ENCODE data around the gene TRAF5. TPM values are rescaled to one million over a fixed set of nuclear protein-coding genes. Genes with fewer than 3 reads are reported as not detected.

Gene TRAF5
- total RNA-seq, 1 donor from 2014 or later, result 73.1 TPM

DNA sequence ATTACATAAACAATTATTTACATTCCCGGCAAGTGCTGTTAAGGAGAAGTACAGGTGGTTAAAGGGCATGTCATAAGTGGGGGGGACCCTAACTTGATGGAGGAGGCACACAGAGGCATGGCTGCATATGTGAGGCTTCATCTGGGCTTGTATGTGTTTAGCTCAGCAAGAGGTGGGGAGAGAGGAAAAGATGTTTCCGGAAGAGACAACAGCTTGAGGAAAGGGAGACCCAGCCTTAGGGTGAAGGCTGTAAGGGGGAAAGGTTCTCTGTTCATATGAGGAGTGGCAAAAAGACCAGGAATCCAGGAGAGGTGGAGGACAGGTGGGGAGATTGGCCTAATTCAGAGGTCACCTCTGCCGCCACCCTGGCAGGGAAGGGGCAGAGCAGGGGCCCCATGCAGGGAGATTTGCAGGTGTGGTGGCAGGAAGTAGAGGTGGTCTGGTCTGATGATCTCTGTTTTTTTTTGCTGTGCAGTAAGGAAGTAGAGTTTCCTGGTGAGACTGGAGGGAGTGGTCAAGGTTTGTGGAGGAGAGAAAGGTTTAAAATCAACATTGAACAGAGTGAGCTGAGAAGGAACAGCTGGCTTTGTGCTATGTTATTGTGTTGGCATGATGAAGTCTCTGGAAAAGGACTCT, 9.0 kb downstream of the TRAF5 start:
- Mint-ChIP-seq H3K36me3 (ENCODE audit: low read depth) (peaks cover 16% of the 10 kb centered on the region), H3K4me1 (peaks cover 100% of the 10 kb centered on the region), H3K27me3 (no peaks in the 10 kb centered on the region), H3K9me3 (no peaks in the 10 kb centered on the region), H3K4me3 (peak overlapping the region; percentile 70), H3K27ac (peak overlapping the region; percentile 88)
- ATAC-seq (ENCODE audit: low read depth) (peak; percentile 86), DNase-seq (no peak)
- TF ChIP-seq, protein P1, sequence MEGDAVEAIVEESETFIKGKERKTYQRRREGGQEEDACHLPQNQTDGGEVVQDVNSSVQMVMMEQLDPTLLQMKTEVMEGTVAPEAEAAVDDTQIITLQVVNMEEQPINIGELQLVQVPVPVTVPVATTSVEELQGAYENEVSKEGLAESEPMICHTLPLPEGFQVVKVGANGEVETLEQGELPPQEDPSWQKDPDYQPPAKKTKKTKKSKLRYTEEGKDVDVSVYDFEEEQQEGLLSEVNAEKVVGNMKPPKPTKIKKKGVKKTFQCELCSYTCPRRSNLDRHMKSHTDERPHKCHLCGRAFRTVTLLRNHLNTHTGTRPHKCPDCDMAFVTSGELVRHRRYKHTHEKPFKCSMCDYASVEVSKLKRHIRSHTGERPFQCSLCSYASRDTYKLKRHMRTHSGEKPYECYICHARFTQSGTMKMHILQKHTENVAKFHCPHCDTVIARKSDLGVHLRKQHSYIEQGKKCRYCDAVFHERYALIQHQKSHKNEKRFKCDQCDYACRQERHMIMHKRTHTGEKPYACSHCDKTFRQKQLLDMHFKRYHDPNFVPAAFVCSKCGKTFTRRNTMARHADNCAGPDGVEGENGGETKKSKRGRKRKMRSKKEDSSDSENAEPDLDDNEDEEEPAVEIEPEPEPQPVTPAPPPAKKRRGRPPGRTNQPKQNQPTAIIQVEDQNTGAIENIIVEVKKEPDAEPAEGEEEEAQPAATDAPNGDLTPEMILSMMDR (IDR thresholded peaks at IDR 0.05), result no peak
- CTCF ChIA-PET, result interaction anchor here (1.4 to 6.6 kb wide), 3 partner anchors 12 to 19 kb away, joined by 3 to 34 read pairs (median 15); no protein-coding TSS in a partner anchor
- POLR2A ChIA-PET, result interaction anchor here (0.7 to 5.8 kb wide), 4 partner anchors 8 to 1456 kb away, joined by 3 to 68 read pairs (median 6); partner anchors contain the start of genes NSL1 and TRAF5
- intact Hi-C loops (cut with micrococcal nuclease), result loop anchor here (1.0 to 2.0 kb wide), 3 partner anchors 8 to 17 kb away; no protein-coding TSS in a partner anchor

DNA sequence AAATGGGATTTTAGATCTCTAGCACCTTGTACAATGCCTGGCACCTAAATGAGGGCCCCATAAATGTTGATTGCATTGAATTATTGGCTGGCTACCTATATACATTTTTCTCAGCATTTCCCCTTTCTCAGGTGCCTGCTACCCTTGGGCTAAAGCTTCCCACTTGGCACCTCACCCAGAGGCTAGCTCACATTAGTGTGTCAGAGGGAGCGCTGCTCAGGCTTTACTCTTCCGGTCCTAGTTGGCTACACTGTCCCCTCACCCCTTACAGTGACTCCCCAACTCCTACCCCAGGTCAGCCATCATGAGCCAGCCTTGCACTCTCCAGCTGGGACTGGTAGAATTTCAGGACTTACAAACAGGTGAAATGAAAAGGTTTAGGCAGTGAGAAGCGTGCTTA, 9.5 kb downstream of the TRAF5 start:
- CTCF ChIA-PET, result interaction anchor here (0.8 to 6.6 kb wide), 4 partner anchors 12 to 18 kb away, joined by 3 to 34 read pairs (median 10); no protein-coding TSS in a partner anchor
- POLR2A ChIA-PET, result interaction anchor here (0.7 to 5.8 kb wide), 5 partner anchors 8 to 1455 kb away, joined by 3 to 68 read pairs (median 4); partner anchors contain the start of genes NSL1 and TRAF5
- H3K9me3 Mint-ChIP-seq, result no peaks in the 10 kb centered on the region
- peak; percentile 18 for ATAC-seq (ENCODE audit: low read depth)
- peaks cover 100% of the 10 kb centered on the region for H3K4me1 Mint-ChIP-seq
- intact Hi-C loops (cut with micrococcal nuclease), result loop anchor here (1.0 to 2.0 kb wide), 3 partner anchors 9 to 17 kb away; no protein-coding TSS in a partner anchor
- H3K27me3 Mint-ChIP-seq, result no peaks in the 10 kb centered on the region
- TF ChIP-seq, protein P1 (IDR thresholded peaks at IDR 0.05), result no peak
- H3K4me3 Mint-ChIP-seq, result peak overlapping the region; percentile 70
- no peak for DNase-seq
- peak overlapping the region; percentile 88 for H3K27ac Mint-ChIP-seq
- peaks cover 13% of the 10 kb centered on the region for H3K36me3 Mint-ChIP-seq (ENCODE audit: low read depth)

DNA sequence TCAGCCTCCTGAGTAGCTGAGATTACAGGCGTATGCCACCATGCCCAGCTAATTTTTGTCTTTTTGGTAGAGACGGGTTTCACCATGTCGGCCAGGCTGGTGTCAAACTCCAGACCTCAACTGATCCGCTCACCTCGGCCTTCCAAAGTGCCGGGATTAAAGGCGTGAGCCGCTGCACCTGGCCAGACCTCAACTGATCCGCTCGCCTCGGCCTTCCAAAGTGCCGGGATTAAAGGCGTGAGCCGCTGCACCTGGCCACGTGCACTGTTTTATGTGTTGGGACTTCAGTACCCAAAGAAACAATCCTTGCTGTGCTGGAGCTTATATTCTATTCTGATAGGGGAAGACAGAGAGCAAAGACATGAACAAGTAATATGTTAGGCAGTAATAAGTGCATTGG, 10.1 kb downstream of the TRAF5 start:
- TF ChIP-seq, protein P1 (IDR thresholded peaks at IDR 0.05), result no peak
- DNase-seq (no peak), ATAC-seq (ENCODE audit: low read depth) (no peak)
- no peaks in the 10 kb centered on the region for H3K9me3 Mint-ChIP-seq
- intact Hi-C loops (cut with micrococcal nuclease), result loop anchor here (1.0 to 2.0 kb wide), 3 partner anchors 9 to 16 kb away; no protein-coding TSS in a partner anchor
- H3K27me3 Mint-ChIP-seq, result no peaks in the 10 kb centered on the region
- H3K27ac Mint-ChIP-seq, result peak overlapping the region; percentile 88
- H3K36me3 Mint-ChIP-seq (ENCODE audit: low read depth), result peaks cover 19% of the 10 kb centered on the region
- H3K4me1 Mint-ChIP-seq, result peaks cover 100% of the 10 kb centered on the region
- ChIA-PET POLR2A (interaction anchor here (1.2 to 5.8 kb wide), 4 partner anchors 9 to 79 kb away, joined by 4 to 68 read pairs (median 6); partner anchors contain the start of gene TRAF5), CTCF (interaction anchor here (0.8 to 6.6 kb wide), 4 partner anchors 10 to 18 kb away, joined by 4 to 34 read pairs (median 14); partner anchors contain the start of gene TRAF5)
- H3K4me3 Mint-ChIP-seq, result peak overlapping the region; percentile 70

DNA sequence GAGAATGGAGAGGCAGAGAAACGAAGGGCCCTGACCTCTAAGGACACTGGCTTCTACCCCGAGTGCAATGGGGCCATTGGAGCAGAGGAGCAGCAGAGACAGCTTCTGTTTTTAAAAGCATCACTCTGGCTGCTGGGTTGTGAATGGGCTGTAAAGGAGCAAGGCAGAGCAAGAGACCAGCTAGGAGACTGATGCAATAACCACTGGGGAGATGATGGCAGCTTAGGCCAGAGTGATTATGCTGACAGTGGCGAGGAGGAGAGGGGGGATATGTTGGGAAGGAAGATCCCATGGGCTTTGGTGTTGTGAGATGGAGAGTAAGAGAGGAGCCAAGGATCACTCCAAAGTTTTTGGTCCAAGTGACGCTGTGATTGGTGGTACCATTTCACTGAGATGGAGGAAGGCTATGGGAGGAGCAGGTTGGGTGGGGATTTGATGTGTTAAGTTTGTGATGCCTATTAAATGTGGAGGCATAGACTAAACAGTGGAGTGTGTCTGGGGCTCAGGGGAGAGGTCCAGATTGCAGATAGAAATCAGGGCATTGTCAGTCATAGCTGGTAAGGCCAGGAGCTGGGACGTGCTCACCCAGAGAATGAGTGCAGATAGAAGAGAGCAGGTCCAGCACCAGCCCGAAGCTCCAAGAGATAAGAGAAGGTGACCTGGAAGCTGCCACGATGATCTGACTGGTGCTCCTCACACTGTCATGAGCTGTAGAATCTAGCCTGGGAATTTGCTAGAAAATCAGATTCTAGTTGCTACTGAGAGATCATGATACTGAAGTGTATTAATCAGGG, 11.0 kb downstream of the TRAF5 start:
- Mint-ChIP-seq H3K36me3 (ENCODE audit: low read depth) (peaks cover 23% of the 10 kb centered on the region), H3K4me3 (peak overlapping the region; percentile 61), H3K9me3 (no peaks in the 10 kb centered on the region), H3K27ac (peak overlapping the region; percentile 88), H3K4me1 (peaks cover 100% of the 10 kb centered on the region), H3K27me3 (no peaks in the 10 kb centered on the region)
- intact Hi-C loops (cut with micrococcal nuclease), result loop anchor here (2.0 kb wide), 2 partner anchors 15 kb away; no protein-coding TSS in a partner anchor
- no peak for ATAC-seq (ENCODE audit: low read depth)
- TF ChIP-seq, protein P1 (IDR thresholded peaks at IDR 0.05), result no peak
- ChIA-PET POLR2A (interaction anchor here (1.4 to 5.8 kb wide), 2 partner anchors 10 to 80 kb away, joined by 4 to 68 read pairs; partner anchors contain the start of gene TRAF5), CTCF (interaction anchor here (1.2 to 6.6 kb wide), 5 partner anchors 9 to 17 kb away, joined by 3 to 34 read pairs (median 12); partner anchors contain the start of gene TRAF5)
- DNase-seq, result no peak
